IMR-90 (cell line): ENCODE data around the gene GPRC5D. TPM values are rescaled to one million over a fixed set of nuclear protein-coding genes. Genes with fewer than 3 reads are reported as not detected.

Experiments
- ATAC-seq: fragments of 200-7000 bp; cut with Tn5 transposase; 2 replicates; pipeline ENCODE4 v1.9.1; 2020; ENCODE audit warnings: low read depth, mild to moderate bottlenecking, moderate library complexity
- Bru-seq: library from RNA; stranded (reverse); fragments of 400-500 nt; gene quantifications from one replicate; lab custom pipeline; 2021; lab: Mats Ljungman, UMichigan
- BruChase-seq, 2 experiments: library from RNA; stranded (reverse); fragments of 400-500 nt; gene quantifications; one replicate each; lab custom pipeline; 2021; lab: Mats Ljungman, UMichigan
- BruUV-seq: library from RNA; stranded (reverse); fragments of 400-500 nt; replicated peaks from 2 replicates; lab custom pipeline; 2021; lab: Mats Ljungman, UMichigan
- CTCF ChIA-PET: fragments of 300-600 bp; formaldehyde crosslinking; extraction: SDS; loops from one replicate; lab custom pipeline; 2021; ENCODE audit warnings: antibody characterized with exemption; lab: Yijun Ruan, JAX
- POLR2A ChIA-PET: fragments of 300-600 bp; sonication (Branson Sonifier 250); formaldehyde crosslinking; loops from one replicate; lab custom pipeline; 2022; ENCODE audit warnings: antibody characterized with exemption; ENCODE audit not compliant: unreplicated experiment; lab: Charles Lee
- DNase-seq: peaks from one replicate; pipeline ENCODE4 v3.0.0; 2013
- H2AFZ ChIP-seq: replicated peaks from 2 replicates; pipeline ENCODE3; 2013; ENCODE audit warnings: low read length, mild to moderate bottlenecking; ENCODE audit not compliant: poor library complexity
- H2AK5ac ChIP-seq: 2 replicates; pipeline ENCODE4 v1.6.1; 2013; ENCODE audit warnings: low read depth, low read length, inconsistent platforms
- H2AK9ac ChIP-seq: replicated peaks from 2 replicates; pipeline ENCODE3; 2013; ENCODE audit warnings: mild to moderate bottlenecking, low read depth, low read length, moderate library complexity; ENCODE audit not compliant: poor library complexity
- H2BK120ac ChIP-seq: 2 replicates; pipeline ENCODE4 v1.6.1; 2013; ENCODE audit warnings: low read depth, low read length, inconsistent platforms
- H2BK15ac ChIP-seq: 3 replicates; pipeline ENCODE4 v1.6.1; 2013; ENCODE audit warnings: low read depth, low read length, inconsistent platforms
- H2BK20ac ChIP-seq: 2 replicates; pipeline ENCODE4 v1.6.1; 2013; ENCODE audit warnings: low read depth, mild to moderate bottlenecking, inconsistent platforms, low read length, moderate library complexity
- H2BK5ac ChIP-seq: 2 replicates; pipeline ENCODE4 v1.6.1; 2013; ENCODE audit warnings: mild to moderate bottlenecking, low read depth, low read length, inconsistent platforms; ENCODE audit not compliant: poor library complexity, severe bottlenecking
- H3K14ac ChIP-seq: replicated peaks from 2 replicates; pipeline ENCODE4 v1.6.1; 2013; ENCODE audit warnings: low read depth, low read length, inconsistent platforms
- H3K18ac ChIP-seq: 2 replicates; pipeline ENCODE4 v1.6.1; 2013; ENCODE audit warnings: low read depth, low read length, control low read depth
- H3K23ac ChIP-seq: 2 replicates; pipeline ENCODE4 v1.6.1; 2013; ENCODE audit warnings: low read depth, low read length, inconsistent platforms
- H3K27ac ChIP-seq: 2 replicates; pipeline ENCODE4 v1.5.1; 2013; ENCODE audit warnings: mild to moderate bottlenecking, control low read depth, low read length; ENCODE audit not compliant: insufficient read depth
- H3K27me3 ChIP-seq: 2 replicates; pipeline ENCODE4 v1.6.1; 2013; ENCODE audit warnings: low read length; ENCODE audit not compliant: control insufficient read depth, insufficient read depth
- H3K36me3 ChIP-seq: 2 replicates; pipeline ENCODE4 v1.6.1; 2013; ENCODE audit warnings: low read length, mixed read lengths; ENCODE audit not compliant: control insufficient read depth, insufficient read depth
- H3K4ac ChIP-seq: 2 replicates; pipeline ENCODE4 v1.6.1; 2013; ENCODE audit warnings: low read depth, low read length, inconsistent platforms
- H3K4me1 ChIP-seq: 2 replicates; pipeline ENCODE4 v1.6.1; 2013; ENCODE audit warnings: low read length, mixed read lengths; ENCODE audit not compliant: control insufficient read depth, insufficient read depth
- H3K4me2 ChIP-seq: 2 replicates; pipeline ENCODE4 v1.6.1; 2013; ENCODE audit warnings: low read depth, mild to moderate bottlenecking, control low read depth, low read length, moderate library complexity
- H3K4me3 ChIP-seq: 2 replicates; pipeline ENCODE4 v1.5.1; 2013; ENCODE audit warnings: low read depth, mild to moderate bottlenecking, control low read depth, low read length, moderate library complexity; ENCODE audit not compliant: insufficient read depth
- H3K56ac ChIP-seq: 2 replicates; pipeline ENCODE4 v1.6.1; 2013; ENCODE audit warnings: low read length, inconsistent platforms; ENCODE audit not compliant: insufficient read depth; ENCODE audit errors: extremely low read depth
- H3K79me1 ChIP-seq, 2 experiments: 2 replicates each; pipeline ENCODE4 v1.6.1; 2013; ENCODE audit warnings: low read length in 2 of 2, inconsistent platforms in 1 of 2, low read depth in 1 of 2
- H3K9ac ChIP-seq: 2 replicates; pipeline ENCODE4 v1.6.1; 2013; ENCODE audit warnings: low read depth, low read length, control low read depth
- H3K9me1 ChIP-seq: 2 replicates; pipeline ENCODE4 v1.6.1; 2013; ENCODE audit warnings: low read length, inconsistent platforms; ENCODE audit not compliant: insufficient read depth
- H3K9me3 ChIP-seq: 2 replicates; pipeline ENCODE4 v1.6.1; 2013; ENCODE audit warnings: low read length; ENCODE audit not compliant: control insufficient read depth, insufficient read depth
- H4K20me1 ChIP-seq: 2 replicates; pipeline ENCODE4 v1.6.1; 2013; ENCODE audit warnings: low read length, inconsistent platforms; ENCODE audit not compliant: insufficient read depth
- H4K5ac ChIP-seq: 2 replicates; pipeline ENCODE4 v1.6.1; 2013; ENCODE audit warnings: mild to moderate bottlenecking, low read depth, low read length, control low read depth
- H4K8ac ChIP-seq, 2 experiments: 2 replicates each; pipeline ENCODE4 v1.6.1; 2013; ENCODE audit warnings: low read depth in 2 of 2, low read length in 2 of 2, control low read depth in 1 of 2, inconsistent platforms in 1 of 2
- H4K91ac ChIP-seq: 2 replicates; pipeline ENCODE4 v1.6.1; 2013; ENCODE audit warnings: low read depth, low read length, inconsistent platforms; ENCODE audit not compliant: insufficient read depth
- BHLHE40 ChIP-seq: fragments of 150-350 bp; IDR thresholded peaks from 2 replicates; pipeline ENCODE4 v1.6.1; 2016; ENCODE audit warnings: mild to moderate bottlenecking, low read depth, low read length
- CEBPB ChIP-seq: IDR thresholded peaks from 2 replicates; pipeline ENCODE4 v1.6.1; 2012; ENCODE audit warnings: low read depth, low read length, improper control_type of control experiment
- CHD1 ChIP-seq: IDR thresholded peaks from 2 replicates; pipeline ENCODE4 v1.6.1; 2012; ENCODE audit warnings: low read depth, low read length, improper control_type of control experiment
- NFE2L2 ChIP-seq: fragments of 150-350 bp; IDR thresholded peaks from 2 replicates; pipeline ENCODE4 v1.6.1; 2016; ENCODE audit warnings: low read depth, mild to moderate bottlenecking, low read length
- WGBS, 2 experiments: methylation state at CpG; one replicate each; pipeline versions ENCODE4 v1.1.5 to v1.1.7; 2013; ENCODE audit warnings: missing lambda C conversion rate in 2 of 2; ENCODE audit not compliant: insufficient read length in 1 of 2; ENCODE audit errors: extremely low coverage in 2 of 2; 5-methylcytosine and 5-hydroxymethylcytosine counted together
- dilution Hi-C: fragments of 300-500 bp; cut with HindIII; formaldehyde crosslinking; loops from one replicate; pipeline ENCODE4 v1.14.3; 2018; ENCODE audit warnings: low sequenced_read_pairs; ENCODE audit not compliant: unreplicated experiment
- in situ Hi-C: fragments of 300-500 bp; cut with MboI; formaldehyde crosslinking; loops from 3 replicates; pipeline ENCODE4 v1.14.3; 2019; ENCODE audit warnings: low sequenced_read_pairs, inconsistent platforms, mixed read lengths
- intact Hi-C: fragments of 100-400 bp; cut with micrococcal nuclease; formaldehyde crosslinking; loops from 2 replicates; pipeline ENCODE4 v1.10.0; 2022
- long read RNA-seq: library from polyadenylated mRNA; unstranded; transcript quantifications from one replicate; pipeline ENCODE4 v2.0.0, GENCODE V29; 2021; ENCODE audit not compliant: unreplicated experiment
- polyA plus RNA-seq, 3 experiments: library from polyadenylated mRNA; depleted of rRNA; stranded (reverse); fragments of >200 nt; gene quantifications; 2 replicates each; pipeline ENCODE4 v1.2.3, GENCODE V29; 2012; ENCODE audit warnings: low replicate concordance in 1 of 3
- total RNA-seq: library from RNA; depleted of rRNA; stranded (reverse); fragments of >200 nt; gene quantifications from 2 replicates; pipeline ENCODE4 v1.2.3, GENCODE V29; 2012; rRNA removed
- TF ChIP-seq, protein P1 (sequence below): fragments of 150-350 bp; IDR thresholded peaks from 2 replicates; pipeline ENCODE4 v1.6.1; 2016; ENCODE audit warnings: low read depth, mild to moderate bottlenecking, low read length, moderate library complexity, borderline replicate concordance

Gene GPRC5D
- total RNA-seq (not detected in 2 replicates), polyA plus RNA-seq (2012; rRNA removed) (not detected in 2 replicates), Bru-seq, nascent RNA (percentile 23 among the genes with signal in this experiment), BruChase-seq, experiment 1, labeled RNA remaining after a 6-hour chase (percentile 24 among the genes with signal in this experiment), BruChase-seq, experiment 2, labeled RNA remaining after a 2-hour chase (percentile 15 among the genes with signal in this experiment)
- polyA plus RNA-seq (2012; cell fraction: cytosol; rRNA removed), result not detected in 2 replicates
- polyA plus RNA-seq (2012; cell fraction: nucleus; rRNA removed; ENCODE audit: low replicate concordance), result not detected in 2 replicates
- long read RNA-seq, result 0 reads

DNA sequence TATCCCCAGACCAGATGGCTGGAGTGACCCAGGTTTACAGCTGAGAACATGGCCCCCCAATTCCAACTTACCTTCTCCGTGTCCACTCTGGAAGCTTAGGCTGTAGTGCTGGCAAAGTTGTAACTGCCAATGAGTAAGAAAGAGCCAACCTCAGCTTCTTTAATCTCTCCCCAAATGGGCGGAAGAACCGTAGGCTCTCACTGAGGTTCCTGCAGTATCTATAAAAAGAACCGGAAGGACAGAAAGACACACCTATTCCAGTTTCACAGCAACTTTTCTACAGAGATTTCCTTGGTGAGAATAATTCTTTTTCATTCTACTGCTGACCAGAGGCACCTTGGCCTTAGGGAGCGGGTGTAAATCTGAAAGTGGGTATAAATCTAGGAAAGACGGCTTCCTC is at the start of gene GPRC5D:
GPRC5D (minus strand) TSS at position 135 of the 400 bp plus-strand sequence. CDS start 1,786 bp downstream, outside the sequence.
- dilution Hi-C loops (no loop called here), intact Hi-C loops (no loop called here), in situ Hi-C loops (no loop called here)
- H2AK5ac ChIP-seq, result no peak within 1 kb of the TSS
- H2BK20ac ChIP-seq, result no peak within 1 kb of the TSS
- H3K9me1 ChIP-seq, result 0 out of 2 replicates have a peak, but pooled peaks cover 6% of the 10 kb centered on the region
- no peak within 1 kb of the TSS for H3K4me2 ChIP-seq
- no peaks in the 10 kb centered on the region for H3K4me1 ChIP-seq
- DNase-seq (no peak), ATAC-seq (no peak)
- H3K18ac ChIP-seq, result no peak within 1 kb of the TSS
- H3K9ac ChIP-seq, result no peak within 1 kb of the TSS
- CTCF ChIA-PET, result no interaction called here
- H4K20me1 ChIP-seq, result no peaks in the 10 kb centered on the region
- H3K36me3 ChIP-seq, result peaks cover 2% of the 10 kb centered on the region
- POLR2A ChIA-PET, result no interaction called here
- H4K8ac ChIP-seq, result no peak within 1 kb of the TSS
- H3K4ac ChIP-seq, result no peak within 1 kb of the TSS
- WGBS, 2 experiments, result no CpG with 5 or more reads among the region's 6 CpGs
- H3K79me1 ChIP-seq, result no peaks in the 10 kb centered on the region
- TF ChIP-seq BHLHE40, result no peak
- no peak for TF ChIP-seq NFE2L2
- 0 out of 2 replicates have a peak, but pooled peaks have one; percentile 25 for TF ChIP-seq CEBPB
- TF ChIP-seq, protein P1, sequence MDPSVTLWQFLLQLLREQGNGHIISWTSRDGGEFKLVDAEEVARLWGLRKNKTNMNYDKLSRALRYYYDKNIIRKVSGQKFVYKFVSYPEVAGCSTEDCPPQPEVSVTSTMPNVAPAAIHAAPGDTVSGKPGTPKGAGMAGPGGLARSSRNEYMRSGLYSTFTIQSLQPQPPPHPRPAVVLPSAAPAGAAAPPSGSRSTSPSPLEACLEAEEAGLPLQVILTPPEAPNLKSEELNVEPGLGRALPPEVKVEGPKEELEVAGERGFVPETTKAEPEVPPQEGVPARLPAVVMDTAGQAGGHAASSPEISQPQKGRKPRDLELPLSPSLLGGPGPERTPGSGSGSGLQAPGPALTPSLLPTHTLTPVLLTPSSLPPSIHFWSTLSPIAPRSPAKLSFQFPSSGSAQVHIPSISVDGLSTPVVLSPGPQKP, result no peak
- no peak for TF ChIP-seq CHD1
- H2AFZ ChIP-seq, result no peak within 1 kb of the TSS
- no peaks in the 10 kb centered on the region for H3K27me3 ChIP-seq
- H3K27ac ChIP-seq, result no peak within 1 kb of the TSS
- H2BK5ac ChIP-seq, result no peak within 1 kb of the TSS
- H3K23ac ChIP-seq, result no peak within 1 kb of the TSS
- no peak within 1 kb of the TSS for H3K56ac ChIP-seq
- H3K9me3 ChIP-seq, result no peaks in the 10 kb centered on the region
- no TSS peak for BruUV-seq
- no peak within 1 kb of the TSS for H4K5ac ChIP-seq
- no peak within 1 kb of the TSS for H2BK15ac ChIP-seq
- no peak within 1 kb of the TSS for H4K91ac ChIP-seq
- no peak within 1 kb of the TSS for H2BK120ac ChIP-seq
- no peak within 1 kb of the TSS for H3K14ac ChIP-seq
- H2AK9ac ChIP-seq, result no peak within 1 kb of the TSS
- H3K4me3 ChIP-seq, result no peak within 1 kb of the TSS
